HUDEP-2 (cell line): ENCODE measurements around the gene NRARP.
"Not testable (repeated sequence)": the region's sequence is repeated elsewhere in the genome, so short reads cannot be mapped to it uniquely, and the experiment has no call there.

Experiments
- DNase-seq, 76 experiments: peaks; one replicate each; lab custom pipeline; 2025; ENCODE audit not compliant: unreplicated experiment in 76 of 76; lab: John Stamatoyannopoulos, UW

Gene NRARP

GRCh38 chr9:137302118-137302448 is at the start of gene NRARP:
Gene NRARP, minus strand, starts transcription at chr9:137302271. Its CDS starts 343 bp downstream, at chr9:137301928.
- peak in 73 of 76 experiments; percentile 19 to 90 (median 79) for DNase-seq

GRCh38 chr9:137350696-137351584 is 48.9 kb upstream of the NRARP start:
- no peak for DNase-seq

- DNase-seq, result no peak
Observed at GRCh38 chr9:137349471-137350033, 47.5 kb upstream of the NRARP start.

GRCh38 chr9:137348769-137349470 is 46.8 kb upstream of the NRARP start:
- DNase-seq, result no peak

- DNase-seq, result no peak
Observed at GRCh38 chr9:137347928-137348327, 45.9 kb upstream of the NRARP start.

- DNase-seq, result no peak
Observed at GRCh38 chr9:137342482-137342881, 40.4 kb upstream of the NRARP start.

- DNase-seq, result no peak
Observed at GRCh38 chr9:137341227-137341626, 39.2 kb upstream of the NRARP start.

GRCh38 chr9:137339908-137340462 is 37.9 kb upstream of the NRARP start:
- not testable (repeated sequence) for DNase-seq

GRCh38 chr9:137339045-137339907 is 37.2 kb upstream of the NRARP start:
- no peak for DNase-seq

GRCh38 chr9:137336735-137337134 is 34.7 kb upstream of the NRARP start:
- DNase-seq, result no peak

GRCh38 chr9:137333016-137333671 is 31.1 kb upstream of the NRARP start:
- DNase-seq, result no peak

GRCh38 chr9:137331929-137332328 is 29.9 kb upstream of the NRARP start:
- no peak for DNase-seq

GRCh38 chr9:137330689-137331088 is 28.6 kb upstream of the NRARP start:
- DNase-seq, result no peak

- not testable (repeated sequence) for DNase-seq
Observed at GRCh38 chr9:137329590-137329989, 27.5 kb upstream of the NRARP start.

- not testable (repeated sequence) for DNase-seq
Observed at GRCh38 chr9:137327641-137328550, 25.8 kb upstream of the NRARP start.

GRCh38 chr9:137326445-137327065 is 24.5 kb upstream of the NRARP start:
- no peak for DNase-seq

- DNase-seq, result no peak
Observed at GRCh38 chr9:137325799-137326198, 23.7 kb upstream of the NRARP start.

GRCh38 chr9:137325124-137325523 is 23.1 kb upstream of the NRARP start:
- no peak for DNase-seq
